GM11168 (cell line): Measurements from ENCODE around the gene NCMAP.
"Not testable (repeated sequence)": the region's sequence is repeated elsewhere in the genome, so short reads cannot be mapped to it uniquely, and the experiment has no call there.

ENCODE experiments used
- in situ Hi-C: fragments of 300-500 bp; cut with MboI; formaldehyde crosslinking; loops from one replicate; pipeline ENCODE4 v1.12.0; 2022; ENCODE audit warnings: low sequenced_read_pairs; ENCODE audit not compliant: unreplicated experiment

Gene NCMAP

GRCh38 chr1:24540906-24541710 is 14.8 kb upstream of the NCMAP start:
- in situ Hi-C loops: no loop called here

- in situ Hi-C loops: no loop called here
Measured at GRCh38 chr1:24541711-24542346, 14.1 kb upstream of the NCMAP start.

GRCh38 chr1:24544239-24544638 is 11.6 kb upstream of the NCMAP start:
- in situ Hi-C loops: no loop called here

- in situ Hi-C loops: no loop called here
Measured at GRCh38 chr1:24545662-24546061, 10.2 kb upstream of the NCMAP start.

GRCh38 chr1:24547195-24547594 is 8.7 kb upstream of the NCMAP start:
- in situ Hi-C loops: no loop called here

GRCh38 chr1:24548070-24548469 is 7.8 kb upstream of the NCMAP start:
- in situ Hi-C loops: no loop called here

- in situ Hi-C loops: not testable (repeated sequence)
Measured at GRCh38 chr1:24549210-24549609, 6.7 kb upstream of the NCMAP start.

- in situ Hi-C loops: no loop called here
Measured at GRCh38 chr1:24551290-24551959, 4.5 kb upstream of the NCMAP start.

- in situ Hi-C loops: no loop called here
Measured at GRCh38 chr1:24551960-24552571, 3.8 kb upstream of the NCMAP start.

GRCh38 chr1:24553931-24554330 is 2.0 kb upstream of the NCMAP start:
- in situ Hi-C loops: no loop called here

GRCh38 chr1:24554714-24555113 is 1.2 kb upstream of the NCMAP start:
- in situ Hi-C loops: no loop called here

GRCh38 chr1:24556414-24556795 is 518 bp downstream of the NCMAP start:
- in situ Hi-C loops: no loop called here

- in situ Hi-C loops: no loop called here
Measured at GRCh38 chr1:24557220-24557619, 1.3 kb downstream of the NCMAP start.

GRCh38 chr1:24557711-24558131 is 1.8 kb downstream of the NCMAP start:
- in situ Hi-C loops: no loop called here

GRCh38 chr1:24558455-24558854 is 2.6 kb downstream of the NCMAP start:
- in situ Hi-C loops: no loop called here

GRCh38 chr1:24558902-24559791 is 3.3 kb downstream of the NCMAP start:
- in situ Hi-C loops: no loop called here

- in situ Hi-C loops: no loop called here
Measured at GRCh38 chr1:24560361-24560760, 4.5 kb downstream of the NCMAP start.

- in situ Hi-C loops: no loop called here
Measured at GRCh38 chr1:24562625-24563024, 6.7 kb downstream of the NCMAP start.

- in situ Hi-C loops: no loop called here
Measured at GRCh38 chr1:24564695-24565094, 8.8 kb downstream of the NCMAP start.
